Activated CD4-positive, alpha-beta T cell treated with anti-CD3 and anti-CD28 coated beads for 36 hours (primary cell): ENCODE data around the gene TMEM169. TPM values are rescaled to one million over a fixed set of nuclear protein-coding genes. Genes with fewer than 3 reads are reported as not detected.
"Not testable (repeated sequence)": the region's sequence is repeated elsewhere in the genome, so short reads cannot be mapped to it uniquely, and the experiment has no call there.

Experiments used
- ATAC-seq: fragments of 200-7000 bp; cut with Tn5 transposase; one replicate; pipeline ENCODE4 v1.10.0; 2021; ENCODE audit warnings: mild to moderate bottlenecking, moderate library complexity
- CTCF ChIA-PET: fragments of 350-600 bp; sonication (Branson Sonifier 250); formaldehyde crosslinking; loops from one replicate; lab custom pipeline; 2021; ENCODE audit warnings: antibody characterized with exemption; lab: Charles Lee
- POLR2A ChIA-PET: fragments of 350-600 bp; sonication (Branson Sonifier 250); formaldehyde crosslinking; loops from one replicate; lab custom pipeline; 2021; ENCODE audit warnings: antibody characterized with exemption, inconsistent platforms; lab: Charles Lee
- DNase-seq: peaks from one replicate; pipeline ENCODE4 v3.0.0-alpha.2; 2020
- H3K27ac Mint-ChIP-seq: one replicate; pipeline ENCODE4 v1.8.0; 2021; ENCODE audit warnings: mixed read lengths
- H3K27me3 Mint-ChIP-seq: one replicate; pipeline ENCODE4 v1.8.0; 2021; ENCODE audit warnings: mixed read lengths
- H3K36me3 Mint-ChIP-seq: one replicate; pipeline ENCODE4 v1.8.0; 2021; ENCODE audit warnings: low read depth, mixed read lengths
- H3K4me1 Mint-ChIP-seq: one replicate; pipeline ENCODE4 v1.8.0; 2021; ENCODE audit warnings: mixed read lengths
- H3K4me3 Mint-ChIP-seq: one replicate; pipeline ENCODE4 v1.8.0; 2021; ENCODE audit warnings: mild to moderate bottlenecking, moderate library complexity, mixed read lengths
- H3K9me3 Mint-ChIP-seq: one replicate; pipeline ENCODE4 v1.8.0; 2021; ENCODE audit warnings: low read depth, mixed read lengths
- intact Hi-C, 2 experiments: fragments of 100-400 bp; cut with DNase I in 1 of 2; cut with micrococcal nuclease in 1 of 2; formaldehyde crosslinking; loops; one replicate each; pipeline versions ENCODE4 v1.14.2 to v1.15.1; 2022 to 2024; cut with DNase I, micrococcal nuclease
- total RNA-seq, 2 experiments: library from RNA; stranded (reverse); gene quantifications; one replicate each; pipeline ENCODE4 v1.2.3, GENCODE V29; 2021

Gene TMEM169
- total RNA-seq, 2 experiments from 2014 or later: 1.6 to 1.8 TPM

GRCh38 chr2:216130346-216130971, 48.7 kb downstream of the TMEM169 start:
- H3K4me1 Mint-ChIP-seq: peaks cover 75% of the 10 kb centered on the region
- H3K36me3 Mint-ChIP-seq: peaks cover 79% of the 10 kb centered on the region
- H3K9me3 Mint-ChIP-seq: no peaks in the 10 kb centered on the region
- ChIA-PET POLR2A (no interaction called here), CTCF (interaction anchor here (0.6 to 3.2 kb wide), 10 partner anchors 9 to 573 kb away, joined by 3 to 17 read pairs (median 3); no protein-coding TSS in a partner anchor)
- no peak for ATAC-seq
- no peaks in the 10 kb centered on the region for H3K27me3 Mint-ChIP-seq
- DNase-seq: no peak
- no peak overlapping the region for H3K4me3 Mint-ChIP-seq
- intact Hi-C loops: no loop called here
- peak overlapping the region; percentile 47 for H3K27ac Mint-ChIP-seq

- intact Hi-C loops: no loop called here
- Mint-ChIP-seq H3K27me3 (no peaks in the 10 kb centered on the region), H3K36me3 (peaks cover 79% of the 10 kb centered on the region), H3K27ac (peak overlapping the region; percentile 20), H3K4me1 (peaks cover 72% of the 10 kb centered on the region), H3K9me3 (no peaks in the 10 kb centered on the region), H3K4me3 (no peak overlapping the region)
- ChIA-PET POLR2A (interaction anchor here (0.7 kb wide), 1 partner anchor 282 kb away, joined by 3 read pairs; no protein-coding TSS in a partner anchor), CTCF (interaction anchor here (1.0 to 3.2 kb wide), 4 partner anchors 10 to 67 kb away, joined by 3 to 17 read pairs (median 4); no protein-coding TSS in a partner anchor)
- DNase-seq: no peak
- peak; percentile 39 for ATAC-seq
Observed at GRCh38 chr2:216131175-216131926, 49.6 kb downstream of the TMEM169 start.

- no peaks in the 10 kb centered on the region for H3K9me3 Mint-ChIP-seq
- DNase-seq: no peak
- no peaks in the 10 kb centered on the region for H3K27me3 Mint-ChIP-seq
- H3K4me1 Mint-ChIP-seq: peaks cover 70% of the 10 kb centered on the region
- H3K4me3 Mint-ChIP-seq: no peak overlapping the region
- intact Hi-C loops: loop anchor here in 1 of 2 experiments (2.0 kb wide), 1 partner anchor 34 kb away; no protein-coding TSS in a partner anchor
- peak; percentile 40 for ATAC-seq
- H3K27ac Mint-ChIP-seq: peak overlapping the region; percentile 49
- ChIA-PET CTCF (interaction anchor here (1.0 to 3.2 kb wide), 3 partner anchors 9 to 40 kb away, joined by 4 to 17 read pairs (median 4); no protein-coding TSS in a partner anchor), POLR2A (interaction anchor here (0.6 kb wide), 1 partner anchor 20 kb away, joined by 3 read pairs; no protein-coding TSS in a partner anchor)
- H3K36me3 Mint-ChIP-seq: peaks cover 80% of the 10 kb centered on the region
Observed at GRCh38 chr2:216132585-216132984, 50.9 kb downstream of the TMEM169 start.

GRCh38 chr2:216133397-216133796, 51.7 kb downstream of the TMEM169 start:
- intact Hi-C loops: loop anchor here in 1 of 2 experiments (2.0 kb wide), 1 partner anchor 33 kb away; no protein-coding TSS in a partner anchor
- CTCF ChIA-PET: interaction anchor here (1.0 to 1.8 kb wide), 4 partner anchors 10 to 39 kb away, joined by 3 to 4 read pairs (median 4); no protein-coding TSS in a partner anchor
- Mint-ChIP-seq H3K9me3 (no peaks in the 10 kb centered on the region), H3K27ac (peak overlapping the region; percentile 64), H3K36me3 (peaks cover 82% of the 10 kb centered on the region), H3K4me3 (no peak overlapping the region), H3K4me1 (peaks cover 64% of the 10 kb centered on the region), H3K27me3 (no peaks in the 10 kb centered on the region)
- POLR2A ChIA-PET: no interaction called here
- DNase-seq (no peak), ATAC-seq (no peak)

- H3K4me1 Mint-ChIP-seq: peaks cover 54% of the 10 kb centered on the region
- ATAC-seq (peak; percentile 54), DNase-seq (no peak)
- ChIA-PET POLR2A (interaction anchor here (0.5 kb wide), 1 partner anchor 485 kb away, joined by 3 read pairs; no protein-coding TSS in a partner anchor), CTCF (interaction anchor here (0.6 to 1.3 kb wide), 6 partner anchors 9 to 222 kb away, joined by 3 to 5 read pairs (median 3); no protein-coding TSS in a partner anchor)
- peak overlapping the region; percentile 74 for H3K27ac Mint-ChIP-seq
- no peaks in the 10 kb centered on the region for H3K27me3 Mint-ChIP-seq
- H3K4me3 Mint-ChIP-seq: no peak overlapping the region
- H3K36me3 Mint-ChIP-seq: peaks cover 89% of the 10 kb centered on the region
- H3K9me3 Mint-ChIP-seq: no peaks in the 10 kb centered on the region
- intact Hi-C loops: no loop called here
Observed at GRCh38 chr2:216134958-216135541, 53.3 kb downstream of the TMEM169 start.

GRCh38 chr2:216139884-216140283, 58.2 kb downstream of the TMEM169 start:
- peaks cover 68% of the 10 kb centered on the region for H3K36me3 Mint-ChIP-seq
- DNase-seq (peak; percentile 56), ATAC-seq (peak; percentile 42)
- no peaks in the 10 kb centered on the region for H3K9me3 Mint-ChIP-seq
- H3K4me1 Mint-ChIP-seq: peaks cover 34% of the 10 kb centered on the region
- intact Hi-C loops: loop anchor here (1.0 kb wide), 2 partner anchors 30 to 106 kb away; no protein-coding TSS in a partner anchor
- ChIA-PET CTCF (interaction anchor here (0.9 to 3.5 kb wide), 5 partner anchors 9 to 48 kb away, joined by 3 to 23 read pairs (median 3); partner anchors contain the start of gene XRCC5), POLR2A (no interaction called here)
- no peak overlapping the region for H3K27ac Mint-ChIP-seq
- no peaks in the 10 kb centered on the region for H3K27me3 Mint-ChIP-seq
- no peak overlapping the region for H3K4me3 Mint-ChIP-seq

GRCh38 chr2:216141516-216141915, 59.8 kb downstream of the TMEM169 start:
- Mint-ChIP-seq H3K36me3 (peaks cover 55% of the 10 kb centered on the region), H3K4me1 (peaks cover 24% of the 10 kb centered on the region)
- DNase-seq, H3K9me3 Mint-ChIP-seq, H3K27me3 Mint-ChIP-seq, H3K27ac Mint-ChIP-seq, POLR2A ChIA-PET, H3K4me3 Mint-ChIP-seq, intact Hi-C loops, ATAC-seq: not testable (repeated sequence)
- CTCF ChIA-PET: interaction anchor here (0.8 to 3.5 kb wide), 8 partner anchors 10 to 83 kb away, joined by 3 to 23 read pairs (median 4); partner anchors contain the start of gene XRCC5

GRCh38 chr2:216142540-216142939, 60.8 kb downstream of the TMEM169 start:
- Mint-ChIP-seq H3K27me3 (no peaks in the 10 kb centered on the region), H3K27ac (peak overlapping the region; percentile 25), H3K36me3 (peaks cover 53% of the 10 kb centered on the region), H3K4me3 (no peak overlapping the region), H3K9me3 (no peaks in the 10 kb centered on the region), H3K4me1 (peaks cover 30% of the 10 kb centered on the region)
- intact Hi-C loops: no loop called here
- ChIA-PET POLR2A (no interaction called here), CTCF (interaction anchor here (0.8 to 3.5 kb wide), 8 partner anchors 11 to 84 kb away, joined by 3 to 23 read pairs (median 4); partner anchors contain the start of gene XRCC5)
- DNase-seq (peak; percentile 44), ATAC-seq (peak; percentile 96)

GRCh38 chr2:216144372-216144771, 62.7 kb downstream of the TMEM169 start:
- POLR2A ChIA-PET: no interaction called here
- CTCF ChIA-PET: interaction anchor here (1.5 to 1.6 kb wide), 2 partner anchors 24 to 34 kb away, joined by 6 read pairs; no protein-coding TSS in a partner anchor
- Mint-ChIP-seq H3K27me3 (no peaks in the 10 kb centered on the region), H3K9me3 (no peaks in the 10 kb centered on the region), H3K4me3 (no peak overlapping the region), H3K36me3 (peaks cover 48% of the 10 kb centered on the region), H3K4me1 (peaks cover 35% of the 10 kb centered on the region), H3K27ac (no peak overlapping the region)
- intact Hi-C loops: no loop called here
- no peak for DNase-seq
- no peak for ATAC-seq

GRCh38 chr2:216144857-216145256, 63.1 kb downstream of the TMEM169 start:
- POLR2A ChIA-PET: interaction anchor here (0.6 kb wide), 1 partner anchor 36 kb away, joined by 4 read pairs; the partner anchor contains the start of gene XRCC5
- peaks cover 38% of the 10 kb centered on the region for H3K4me1 Mint-ChIP-seq
- peaks cover 48% of the 10 kb centered on the region for H3K36me3 Mint-ChIP-seq
- H3K4me3 Mint-ChIP-seq: no peak overlapping the region
- no peaks in the 10 kb centered on the region for H3K27me3 Mint-ChIP-seq
- ATAC-seq (no peak), DNase-seq (no peak)
- intact Hi-C loops: no loop called here
- CTCF ChIA-PET: interaction anchor here (0.9 to 1.6 kb wide), 4 partner anchors 14 to 35 kb away, joined by 4 to 6 read pairs (median 5); no protein-coding TSS in a partner anchor
- no peaks in the 10 kb centered on the region for H3K9me3 Mint-ChIP-seq
- no peak overlapping the region for H3K27ac Mint-ChIP-seq
